Kidney (tissue), 14 donors: ENCODE results near the gene CR1L. TPM values are rescaled to one million over a fixed set of nuclear protein-coding genes. Genes with fewer than 3 reads are reported as not detected.

ENCODE experiments used
- DNase-seq, 5 donors: peaks; one replicate each; pipeline ENCODE4 v3.0.0-alpha.2; 2013 to 2020
- FAIRE-seq: peaks from 2 replicates; lab custom pipeline; 2012; peaks lifted over from hg19 to GRCh38; lab: Jason Lieb, UNC
- H3K27ac ChIP-seq, 2 donors: one replicate each; pipeline ENCODE4 v1.7.0; 2013; ENCODE audit warnings: low read depth in 2 of 2, low read length in 2 of 2, inconsistent platforms in 1 of 2
- H3K27me3 ChIP-seq: one replicate; pipeline ENCODE4 v1.7.1; 2013; ENCODE audit warnings: low read length, inconsistent platforms; ENCODE audit not compliant: control insufficient read depth, insufficient read depth
- H3K36me3 ChIP-seq, 3 donors: one replicate each; pipeline versions ENCODE4 v1.7.0 to v1.7.1; 2013; ENCODE audit warnings: low read length in 3 of 3, control low read depth in 1 of 3, inconsistent platforms in 1 of 3; ENCODE audit not compliant: insufficient read depth in 3 of 3, control insufficient read depth in 2 of 3
- H3K4me1 ChIP-seq, 3 donors: one replicate each; pipeline versions ENCODE4 v1.7.0 to v1.7.1; 2013; ENCODE audit warnings: low read length in 3 of 3, inconsistent platforms in 1 of 3, low read depth in 1 of 3; ENCODE audit not compliant: control insufficient read depth in 2 of 3, insufficient read depth in 2 of 3
- H3K4me3 ChIP-seq, 3 donors: one replicate each; pipeline versions ENCODE4 v1.7.0 to v1.8.1; 2013; ENCODE audit warnings: low read length in 3 of 3, control low read depth in 1 of 3, inconsistent platforms in 1 of 3
- H3K9ac ChIP-seq, 3 donors: one replicate each; pipeline versions ENCODE4 v1.7.0 to v1.7.1; 2013; ENCODE audit warnings: low read length in 3 of 3, control low read depth in 1 of 3, inconsistent platforms in 1 of 3
- H3K9me3 ChIP-seq, 3 donors: one replicate each; pipeline versions ENCODE4 v1.7.0 to v1.7.1; 2013; ENCODE audit warnings: low read length in 3 of 3, control low read depth in 1 of 3, inconsistent platforms in 1 of 3; ENCODE audit not compliant: control insufficient read depth in 2 of 3, insufficient read depth in 1 of 3
- intact Hi-C: fragments of 100-400 bp; cut with DNase I; formaldehyde crosslinking; loops from one replicate; pipeline ENCODE4 v1.11.1; 2022
- polyA plus RNA-seq: library from polyadenylated mRNA; stranded (reverse); fragments of 350-450 nt; fragmentation: Illumina TruSeq; extraction: RNeasy Lipid Tissue Mini Kit (QIAGEN cat#74804); gene quantifications from one replicate; pipeline ENCODE4 v1.2.3, GENCODE V29; 2014; ENCODE audit warnings: low read depth, low replicate concordance; ENCODE audit not compliant: insufficient read depth
- total RNA-seq: library from RNA; stranded (reverse); fragmentation: NEBNext Ultra II Directional; extraction: Animal tissue kit (Norgen Biotek cat#: 25700); gene quantifications from one replicate; pipeline ENCODE4 v1.2.1, GENCODE V29; 2021
- TF ChIP-seq, protein P1 (sequence below): IDR thresholded peaks from 3 replicates; pipeline ENCODE4 v1.5.1; 2012; ENCODE audit warnings: mild to moderate bottlenecking, moderate library complexity, borderline replicate concordance; ENCODE audit not compliant: insufficient read depth; ENCODE audit errors: extremely low read depth
- donor health status: control.
- donor health status: control.
- donor health status: control.
- donor health status: control.
- donor health status: control.
- donor health status: DM: yes; HTN: yes; CAD: no.
- donor health status: Normal renal cell carcinoma (clear cell type).

CR1L gene
- total and polyA plus RNA-seq, 2 donors from 2014 or later: 0.44 to 1.4 TPM

- no peak overlapping the region for H3K9ac ChIP-seq
- DNase-seq (no peak), FAIRE-seq (no peak)
- no peaks in the 10 kb centered on the region for H3K4me1 ChIP-seq
- intact Hi-C loops: no loop called here
- TF ChIP-seq, protein P1, sequence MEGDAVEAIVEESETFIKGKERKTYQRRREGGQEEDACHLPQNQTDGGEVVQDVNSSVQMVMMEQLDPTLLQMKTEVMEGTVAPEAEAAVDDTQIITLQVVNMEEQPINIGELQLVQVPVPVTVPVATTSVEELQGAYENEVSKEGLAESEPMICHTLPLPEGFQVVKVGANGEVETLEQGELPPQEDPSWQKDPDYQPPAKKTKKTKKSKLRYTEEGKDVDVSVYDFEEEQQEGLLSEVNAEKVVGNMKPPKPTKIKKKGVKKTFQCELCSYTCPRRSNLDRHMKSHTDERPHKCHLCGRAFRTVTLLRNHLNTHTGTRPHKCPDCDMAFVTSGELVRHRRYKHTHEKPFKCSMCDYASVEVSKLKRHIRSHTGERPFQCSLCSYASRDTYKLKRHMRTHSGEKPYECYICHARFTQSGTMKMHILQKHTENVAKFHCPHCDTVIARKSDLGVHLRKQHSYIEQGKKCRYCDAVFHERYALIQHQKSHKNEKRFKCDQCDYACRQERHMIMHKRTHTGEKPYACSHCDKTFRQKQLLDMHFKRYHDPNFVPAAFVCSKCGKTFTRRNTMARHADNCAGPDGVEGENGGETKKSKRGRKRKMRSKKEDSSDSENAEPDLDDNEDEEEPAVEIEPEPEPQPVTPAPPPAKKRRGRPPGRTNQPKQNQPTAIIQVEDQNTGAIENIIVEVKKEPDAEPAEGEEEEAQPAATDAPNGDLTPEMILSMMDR: no peak
- H3K4me3 ChIP-seq: no peak overlapping the region
- H3K27ac ChIP-seq: no peak overlapping the region
- no peaks in the 10 kb centered on the region for H3K36me3 ChIP-seq
- H3K9me3 ChIP-seq: no peaks in the 10 kb centered on the region
- H3K27me3 ChIP-seq: no peaks in the 10 kb centered on the region
These were observed 18.0 kb upstream of the CR1L start for GRCh38 chr1:207626972-207627337.

GRCh38 chr1:207627496-207627895 is 17.4 kb upstream of the CR1L start:
- H3K27ac ChIP-seq: no peak overlapping the region
- no peak for FAIRE-seq
- no peaks in the 10 kb centered on the region for H3K27me3 ChIP-seq
- no peaks in the 10 kb centered on the region for H3K4me1 ChIP-seq
- H3K9ac ChIP-seq: no peak overlapping the region
- no peaks in the 10 kb centered on the region for H3K9me3 ChIP-seq
- TF ChIP-seq, protein P1: no peak
- no peak for DNase-seq
- intact Hi-C loops: no loop called here
- H3K36me3 ChIP-seq: no peaks in the 10 kb centered on the region
- H3K4me3 ChIP-seq: no peak overlapping the region

- TF ChIP-seq, protein P1: no peak
- no peaks in the 10 kb centered on the region for H3K4me1 ChIP-seq
- intact Hi-C loops: no loop called here
- no peaks in the 10 kb centered on the region for H3K27me3 ChIP-seq
- H3K27ac ChIP-seq: no peak overlapping the region
- H3K9me3 ChIP-seq: no peaks in the 10 kb centered on the region
- no peaks in the 10 kb centered on the region for H3K36me3 ChIP-seq
- DNase-seq (no peak), FAIRE-seq (no peak)
- no peak overlapping the region for H3K9ac ChIP-seq
- no peak overlapping the region for H3K4me3 ChIP-seq
These were observed 16.2 kb upstream of the CR1L start for GRCh38 chr1:207628776-207629175.

- Histone ChIP-seq H3K36me3 (no peaks in the 10 kb centered on the region), H3K4me1 (no peaks in the 10 kb centered on the region), H3K27ac (no peak overlapping the region), H3K27me3 (no peaks in the 10 kb centered on the region), H3K4me3 (no peak overlapping the region), H3K9ac (no peak overlapping the region), H3K9me3 (no peaks in the 10 kb centered on the region)
- TF ChIP-seq, protein P1: no peak
- no peak for DNase-seq
- intact Hi-C loops: no loop called here
- FAIRE-seq: no peak
These were observed 13.8 kb upstream of the CR1L start for GRCh38 chr1:207631137-207631536.
